Liver (tissue), 9 donors: ENCODE results near the gene NEUROD4. TPM values are rescaled to one million over a fixed set of nuclear protein-coding genes. Genes with fewer than 3 reads are reported as not detected.

Experiments used
- DNase-seq: peaks from one replicate; pipeline ENCODE4 v3.0.0-alpha.2; 2017; ENCODE audit warnings: low spot score
- H3K27ac ChIP-seq, 2 donors: one replicate each; pipeline ENCODE4 v1.7.0; 2013; ENCODE audit warnings: inconsistent platforms in 2 of 2, low read length in 2 of 2, control low read depth in 1 of 2, low read depth in 1 of 2, mild to moderate bottlenecking in 1 of 2
- H3K27me3 ChIP-seq, 4 donors: one replicate each; pipeline versions ENCODE4 v1.6.1 to v1.7.0; 2013; ENCODE audit warnings: low read length in 3 of 4, inconsistent platforms in 1 of 4, mild to moderate bottlenecking in 1 of 4, moderate library complexity in 1 of 4; ENCODE audit not compliant: control insufficient read depth in 4 of 4, insufficient read depth in 4 of 4
- H3K36me3 ChIP-seq, 4 donors: one replicate each; pipeline versions ENCODE4 v1.6.1 to v1.7.0; 2013; ENCODE audit warnings: low read length in 3 of 4, mild to moderate bottlenecking in 3 of 4, low read depth in 1 of 4, moderate library complexity in 1 of 4; ENCODE audit not compliant: control insufficient read depth in 4 of 4, insufficient read depth in 3 of 4
- H3K4me1 ChIP-seq, 4 donors: one replicate each; pipeline versions ENCODE4 v1.6.1 to v1.7.0; 2013; ENCODE audit warnings: low read length in 3 of 4, mild to moderate bottlenecking in 3 of 4, moderate library complexity in 1 of 4; ENCODE audit not compliant: control insufficient read depth in 4 of 4, insufficient read depth in 4 of 4
- H3K4me3 ChIP-seq, 3 donors: one replicate each; pipeline versions ENCODE4 v1.6.1 to v1.7.0; 2013; ENCODE audit warnings: low read length in 3 of 3, control low read depth in 1 of 3, low read depth in 1 of 3, mild to moderate bottlenecking in 1 of 3
- H3K9ac ChIP-seq, 2 donors: one replicate each; pipeline ENCODE4 v1.7.0; 2013; ENCODE audit warnings: low read length in 2 of 2, mild to moderate bottlenecking in 2 of 2, moderate library complexity in 2 of 2, control low read depth in 1 of 2, low read depth in 1 of 2
- H3K9me3 ChIP-seq, 4 donors: one replicate each; pipeline versions ENCODE4 v1.6.1 to v1.7.0; 2013; ENCODE audit warnings: low read length in 3 of 4; ENCODE audit not compliant: control insufficient read depth in 4 of 4
- EGR1 ChIP-seq, 2 donors: IDR thresholded peaks; 2 replicates each; pipeline ENCODE4 v1.6.1; 2016 to 2018; ENCODE audit warnings: antibody characterized with exemption in 2 of 2, low read depth in 2 of 2
- FOXA1 ChIP-seq: IDR thresholded peaks from 2 replicates; pipeline ENCODE4 v1.6.1; 2016; ENCODE audit warnings: antibody characterized with exemption
- GABPA ChIP-seq, 2 donors: IDR thresholded peaks in 1 of 2; conservative IDR thresholded peaks in 1 of 2; 2 replicates each; pipeline ENCODE4 v1.6.1; 2016; ENCODE audit warnings: antibody characterized with exemption in 2 of 2, mild to moderate bottlenecking in 1 of 2, moderate library complexity in 1 of 2
- HNF4A ChIP-seq, 2 donors: conservative IDR thresholded peaks; 2 replicates each; pipeline ENCODE4 v1.6.1; 2016; ENCODE audit warnings: antibody characterized with exemption in 2 of 2, mild to moderate bottlenecking in 2 of 2
- HNF4G ChIP-seq: IDR thresholded peaks from 2 replicates; pipeline ENCODE4 v1.6.1; 2016; ENCODE audit warnings: antibody characterized with exemption
- NR2F2 ChIP-seq: IDR thresholded peaks from 2 replicates; pipeline ENCODE4 v1.6.1; 2016; ENCODE audit warnings: antibody characterized with exemption
- RXRA ChIP-seq, 2 donors: IDR thresholded peaks; 2 replicates each; pipeline ENCODE4 v1.6.1; 2017 to 2018; ENCODE audit warnings: antibody characterized with exemption in 2 of 2, mild to moderate bottlenecking in 1 of 2
- TAF1 ChIP-seq: conservative IDR thresholded peaks from 2 replicates; pipeline ENCODE4 v1.6.1; 2016; ENCODE audit warnings: antibody characterized with exemption, mild to moderate bottlenecking
- YY1 ChIP-seq: IDR thresholded peaks from 2 replicates; pipeline ENCODE4 v1.6.1; 2016; ENCODE audit warnings: antibody characterized with exemption, mild to moderate bottlenecking
- WGBS: extraction: QIAGEN DNeasy Blood & Tissue Kit; methylation state at CpG from one replicate; pipeline ENCODE4 v1.1.7; 2013; 5-methylcytosine and 5-hydroxymethylcytosine counted together
- polyA plus RNA-seq, 2 donors: library from polyadenylated mRNA; stranded (reverse) in 1 of 2; unstranded in 1 of 2; fragments of 200-250 nt in 1 of 2; fragments of >200 nt in 1 of 2; fragmentation: Nextera tagmentation in 1 of 2; extraction: Ambion mirVana in 1 of 2; gene quantifications; one replicate each; pipeline versions ENCODE4 v1.2.1 to v1.2.3, GENCODE V29; 2013 to 2015
- total RNA-seq, 2 donors: library from RNA; depleted of rRNA; stranded (reverse); fragments of >200 nt; gene quantifications; one replicate each; pipeline ENCODE4 v1.2.3, GENCODE V29; 2014
- TF ChIP-seq, protein P1 (sequence below): IDR thresholded peaks from 2 replicates; pipeline ENCODE4 v1.6.1; 2016; ENCODE audit warnings: antibody characterized with exemption, mild to moderate bottlenecking
- TF ChIP-seq, protein P2 (sequence below): IDR thresholded peaks from 2 replicates; pipeline ENCODE4 v1.6.1; 2016; ENCODE audit warnings: antibody characterized with exemption
- TF ChIP-seq, protein P3 (sequence below): IDR thresholded peaks from 2 replicates; pipeline ENCODE4 v1.6.1; 2016; ENCODE audit warnings: antibody characterized with exemption
- TF ChIP-seq, protein P4 (sequence below): fragments of 150-350 bp; IDR thresholded peaks from 2 replicates; pipeline ENCODE4 v1.5.1; 2017; ENCODE audit warnings: improper control_type of control experiment, low read depth, low read length; ENCODE audit not compliant: missing input control
- donor health status: healthy.
- donor health status: healthy.
- donor health status: healthy.
- donor health status: healthy.
- donor health status: healthy.

NEUROD4 gene, protein sequence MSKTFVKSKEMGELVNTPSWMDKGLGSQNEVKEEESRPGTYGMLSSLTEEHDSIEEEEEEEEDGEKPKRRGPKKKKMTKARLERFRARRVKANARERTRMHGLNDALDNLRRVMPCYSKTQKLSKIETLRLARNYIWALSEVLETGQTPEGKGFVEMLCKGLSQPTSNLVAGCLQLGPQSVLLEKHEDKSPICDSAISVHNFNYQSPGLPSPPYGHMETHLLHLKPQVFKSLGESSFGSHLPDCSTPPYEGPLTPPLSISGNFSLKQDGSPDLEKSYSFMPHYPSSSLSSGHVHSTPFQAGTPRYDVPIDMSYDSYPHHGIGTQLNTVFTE
- total RNA-seq (not detected), polyA plus RNA-seq (not detected)

DNA sequence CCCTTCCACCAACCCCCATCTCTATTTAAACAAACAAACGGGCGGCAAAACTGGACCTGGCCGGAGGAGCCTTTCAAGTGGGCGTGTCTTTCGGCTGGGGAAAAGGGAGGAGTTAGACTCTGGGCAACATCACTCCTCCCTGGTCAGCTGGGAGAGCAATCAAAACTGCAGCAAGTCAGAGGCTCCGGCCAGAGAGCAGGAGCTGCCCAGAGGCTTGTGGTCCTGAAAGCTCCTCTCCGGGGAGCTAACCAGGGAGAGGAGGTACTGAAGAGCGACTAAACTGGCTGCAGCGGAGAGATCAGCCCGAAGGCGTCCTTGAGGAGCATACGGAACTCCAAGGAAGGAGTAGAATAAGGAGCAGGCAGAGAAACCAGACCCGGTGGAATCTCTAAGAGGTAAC is at the start of gene NEUROD4:
TSS of gene NEUROD4 (plus strand) at position 191 of the 400 bp plus-strand sequence. CDS start 6,466 bp downstream, outside the sequence.
- H3K27me3 ChIP-seq = peaks cover 0 to 8% (median 2%) of the 10 kb centered on the region in 4 donors
- H3K27ac ChIP-seq = no peak within 1 kb of the TSS
- no peaks in the 10 kb centered on the region for H3K36me3 ChIP-seq
- no peak within 1 kb of the TSS for H3K4me3 ChIP-seq
- H3K9ac ChIP-seq = no peak within 1 kb of the TSS
- WGBS = 6% methylated on average over 13 of the region's 13 CpGs
- TF ChIP-seq, protein P1, sequence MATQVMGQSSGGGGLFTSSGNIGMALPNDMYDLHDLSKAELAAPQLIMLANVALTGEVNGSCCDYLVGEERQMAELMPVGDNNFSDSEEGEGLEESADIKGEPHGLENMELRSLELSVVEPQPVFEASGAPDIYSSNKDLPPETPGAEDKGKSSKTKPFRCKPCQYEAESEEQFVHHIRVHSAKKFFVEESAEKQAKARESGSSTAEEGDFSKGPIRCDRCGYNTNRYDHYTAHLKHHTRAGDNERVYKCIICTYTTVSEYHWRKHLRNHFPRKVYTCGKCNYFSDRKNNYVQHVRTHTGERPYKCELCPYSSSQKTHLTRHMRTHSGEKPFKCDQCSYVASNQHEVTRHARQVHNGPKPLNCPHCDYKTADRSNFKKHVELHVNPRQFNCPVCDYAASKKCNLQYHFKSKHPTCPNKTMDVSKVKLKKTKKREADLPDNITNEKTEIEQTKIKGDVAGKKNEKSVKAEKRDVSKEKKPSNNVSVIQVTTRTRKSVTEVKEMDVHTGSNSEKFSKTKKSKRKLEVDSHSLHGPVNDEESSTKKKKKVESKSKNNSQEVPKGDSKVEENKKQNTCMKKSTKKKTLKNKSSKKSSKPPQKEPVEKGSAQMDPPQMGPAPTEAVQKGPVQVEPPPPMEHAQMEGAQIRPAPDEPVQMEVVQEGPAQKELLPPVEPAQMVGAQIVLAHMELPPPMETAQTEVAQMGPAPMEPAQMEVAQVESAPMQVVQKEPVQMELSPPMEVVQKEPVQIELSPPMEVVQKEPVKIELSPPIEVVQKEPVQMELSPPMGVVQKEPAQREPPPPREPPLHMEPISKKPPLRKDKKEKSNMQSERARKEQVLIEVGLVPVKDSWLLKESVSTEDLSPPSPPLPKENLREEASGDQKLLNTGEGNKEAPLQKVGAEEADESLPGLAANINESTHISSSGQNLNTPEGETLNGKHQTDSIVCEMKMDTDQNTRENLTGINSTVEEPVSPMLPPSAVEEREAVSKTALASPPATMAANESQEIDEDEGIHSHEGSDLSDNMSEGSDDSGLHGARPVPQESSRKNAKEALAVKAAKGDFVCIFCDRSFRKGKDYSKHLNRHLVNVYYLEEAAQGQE = peak; percentile 99
- no peak for TF ChIP-seq HNF4G
- no peaks in the 10 kb centered on the region for H3K4me1 ChIP-seq
- H3K9me3 ChIP-seq = no peaks in the 10 kb centered on the region
- DNase-seq = no peak

DNA sequence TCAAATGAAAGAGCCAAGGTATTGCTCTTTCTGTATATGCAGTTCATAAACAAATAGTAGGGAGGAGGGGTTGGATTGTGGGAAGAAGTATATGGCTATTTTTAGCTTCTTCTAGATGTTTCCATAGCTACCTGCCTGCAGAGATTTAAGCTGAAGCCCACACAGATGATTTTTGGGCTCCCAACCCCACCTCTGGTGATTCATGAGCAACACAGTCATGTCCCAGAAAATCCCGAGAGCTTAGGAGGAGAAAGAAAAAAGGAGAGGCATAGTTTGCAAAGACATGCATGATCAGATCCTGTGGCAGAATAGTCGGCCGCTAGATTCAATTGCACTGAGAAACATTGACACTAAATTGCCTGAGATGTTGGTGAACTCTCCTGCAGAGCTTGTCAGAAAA is 49.0 kb upstream of the NEUROD4 start:
- H3K9me3 ChIP-seq = no peaks in the 10 kb centered on the region
- 92% methylated on average over 3 of the region's 3 CpGs for WGBS

DNA sequence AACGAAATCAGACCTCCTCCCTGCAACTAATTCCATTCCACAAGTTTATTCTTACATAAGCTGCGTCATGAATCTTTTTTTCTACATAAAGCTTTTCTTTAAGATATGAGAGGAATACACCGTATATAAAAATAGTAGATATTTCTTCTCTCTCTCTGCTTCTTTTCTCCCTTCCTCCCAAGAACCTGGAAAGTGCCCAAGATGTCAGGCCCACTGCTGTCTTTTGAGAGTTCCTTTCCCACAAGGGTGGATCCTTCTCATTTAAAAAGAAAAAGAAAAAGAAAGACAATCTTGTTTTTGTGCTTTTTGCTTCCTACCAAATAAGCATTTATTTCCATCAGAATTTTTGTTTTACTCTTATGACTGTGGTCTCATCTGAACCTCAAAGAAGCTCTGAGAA is 46.2 kb upstream of the NEUROD4 start:
- H3K4me1 ChIP-seq = peaks cover 0 to 6% (median 2%) of the 10 kb centered on the region in 4 donors
- no peak overlapping the region for H3K9ac ChIP-seq
- H3K4me3 ChIP-seq = no peak overlapping the region
- no peaks in the 10 kb centered on the region for H3K36me3 ChIP-seq
- no peak overlapping the region for H3K27ac ChIP-seq
- DNase-seq = no peak
- no peaks in the 10 kb centered on the region for H3K27me3 ChIP-seq
- 91% methylated on average over 3 of the region's 3 CpGs for WGBS
- no peaks in the 10 kb centered on the region for H3K9me3 ChIP-seq
- TF ChIP-seq, protein P2, sequence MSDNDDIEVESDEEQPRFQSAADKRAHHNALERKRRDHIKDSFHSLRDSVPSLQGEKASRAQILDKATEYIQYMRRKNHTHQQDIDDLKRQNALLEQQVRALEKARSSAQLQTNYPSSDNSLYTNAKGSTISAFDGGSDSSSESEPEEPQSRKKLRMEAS = no peak
- no peak for TF ChIP-seq EGR1 (IDR thresholded peaks at IDR 0.05; ENCODE audit: low read depth in 2 of 2)
- TF ChIP-seq YY1 = no peak
- TF ChIP-seq, protein P3, sequence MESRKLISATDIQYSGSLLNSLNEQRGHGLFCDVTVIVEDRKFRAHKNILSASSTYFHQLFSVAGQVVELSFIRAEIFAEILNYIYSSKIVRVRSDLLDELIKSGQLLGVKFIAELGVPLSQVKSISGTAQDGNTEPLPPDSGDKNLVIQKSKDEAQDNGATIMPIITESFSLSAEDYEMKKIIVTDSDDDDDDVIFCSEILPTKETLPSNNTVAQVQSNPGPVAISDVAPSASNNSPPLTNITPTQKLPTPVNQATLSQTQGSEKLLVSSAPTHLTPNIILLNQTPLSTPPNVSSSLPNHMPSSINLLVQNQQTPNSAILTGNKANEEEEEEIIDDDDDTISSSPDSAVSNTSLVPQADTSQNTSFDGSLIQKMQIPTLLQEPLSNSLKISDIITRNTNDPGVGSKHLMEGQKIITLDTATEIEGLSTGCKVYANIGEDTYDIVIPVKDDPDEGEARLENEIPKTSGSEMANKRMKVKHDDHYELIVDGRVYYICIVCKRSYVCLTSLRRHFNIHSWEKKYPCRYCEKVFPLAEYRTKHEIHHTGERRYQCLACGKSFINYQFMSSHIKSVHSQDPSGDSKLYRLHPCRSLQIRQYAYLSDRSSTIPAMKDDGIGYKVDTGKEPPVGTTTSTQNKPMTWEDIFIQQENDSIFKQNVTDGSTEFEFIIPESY = no peak
- TF ChIP-seq HNF4G = no peak
- no peak for TF ChIP-seq HNF4A (conservative IDR thresholded peaks at IDR 0.05)
- no peak for TF ChIP-seq FOXA1
- TF ChIP-seq TAF1 = no peak
- TF ChIP-seq GABPA (IDR thresholded peaks at IDR 0.05 in 1 of 2, conservative IDR thresholded peaks at IDR 0.05 in 1 of 2) = no peak
- TF ChIP-seq, protein P4, sequence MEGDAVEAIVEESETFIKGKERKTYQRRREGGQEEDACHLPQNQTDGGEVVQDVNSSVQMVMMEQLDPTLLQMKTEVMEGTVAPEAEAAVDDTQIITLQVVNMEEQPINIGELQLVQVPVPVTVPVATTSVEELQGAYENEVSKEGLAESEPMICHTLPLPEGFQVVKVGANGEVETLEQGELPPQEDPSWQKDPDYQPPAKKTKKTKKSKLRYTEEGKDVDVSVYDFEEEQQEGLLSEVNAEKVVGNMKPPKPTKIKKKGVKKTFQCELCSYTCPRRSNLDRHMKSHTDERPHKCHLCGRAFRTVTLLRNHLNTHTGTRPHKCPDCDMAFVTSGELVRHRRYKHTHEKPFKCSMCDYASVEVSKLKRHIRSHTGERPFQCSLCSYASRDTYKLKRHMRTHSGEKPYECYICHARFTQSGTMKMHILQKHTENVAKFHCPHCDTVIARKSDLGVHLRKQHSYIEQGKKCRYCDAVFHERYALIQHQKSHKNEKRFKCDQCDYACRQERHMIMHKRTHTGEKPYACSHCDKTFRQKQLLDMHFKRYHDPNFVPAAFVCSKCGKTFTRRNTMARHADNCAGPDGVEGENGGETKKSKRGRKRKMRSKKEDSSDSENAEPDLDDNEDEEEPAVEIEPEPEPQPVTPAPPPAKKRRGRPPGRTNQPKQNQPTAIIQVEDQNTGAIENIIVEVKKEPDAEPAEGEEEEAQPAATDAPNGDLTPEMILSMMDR = no peak
- TF ChIP-seq NR2F2 = no peak
- TF ChIP-seq RXRA (IDR thresholded peaks at IDR 0.05) = no peak

More for the DNA sequence above, 49.0 kb upstream of the NEUROD4 start:
- Histone ChIP-seq H3K36me3 (peaks cover 0 to 1% (median 0%) of the 10 kb centered on the region in 4 donors), H3K27me3 (no peaks in the 10 kb centered on the region), H3K27ac (no peak overlapping the region), H3K9ac (no peak overlapping the region), H3K4me3 (no peak overlapping the region), H3K4me1 (no peaks in the 10 kb centered on the region)
- no peak for DNase-seq
- TF ChIP-seq, protein P2 = no peak
- TF ChIP-seq, protein P4 = no peak
- no peak for TF ChIP-seq HNF4A (conservative IDR thresholded peaks at IDR 0.05)
